ENCODE data around the gene KRTAP4-9. TPM values are rescaled to one million over a fixed set of nuclear protein-coding genes. Genes with fewer than 3 reads are reported as not detected.

KRTAP4-9 gene
- total RNA-seq, 1 experiment from 2014 or later = not detected

GRCh38 chr17:41082626-41083025 lies 22.6 kb upstream of the KRTAP4-9 start:
- Histone ChIP-seq H3K9ac (ENCODE audit: low read length) (peak overlapping the region; percentile 20; the same call in 1 of the 2 replicates), H4K20me1 (ENCODE audit: insufficient read depth) (no peaks in the 10 kb centered on the region), H3K27ac (ENCODE audit: low read depth, low read length) (peak overlapping the region; percentile 67; the same call in 1 of the 2 replicates), H3K27me3 (ENCODE audit: insufficient read depth, low read length) (no peaks in the 10 kb centered on the region), H3K4me3 (replicated peaks in 1 of 2; ENCODE audit: low read depth in 1 of 2, low read length in 2 of 2) (peak overlapping the region in 1 of 2 experiments; percentile 14; a peak in 1 of 4 replicates), H3K4me2 (ENCODE audit: low read length) (peak overlapping the region; percentile 24), H3K9me2 (ENCODE audit: insufficient read depth) (no peaks in the 10 kb centered on the region), H3K36me3 (ENCODE audit: control insufficient read depth in 1 of 2, insufficient read depth in 2 of 2, low read length in 2 of 2) (peaks cover 0 to 38% of the 10 kb centered on the region in 2 experiments; a peak in 2 of 4 replicates), H3K79me2 (ENCODE audit: insufficient read depth, low read length) (peaks cover 58% of the 10 kb centered on the region), H3K4me1 (ENCODE audit: control insufficient read depth in 1 of 2, insufficient read depth in 2 of 2, low read length in 2 of 2) (peaks cover 20 to 57% of the 10 kb centered on the region in 2 experiments), H2AFZ (ENCODE audit: low read depth, low read length, poor library complexity, severe bottlenecking) (no peak overlapping the region), H3K9me3 (ENCODE audit: control insufficient read depth in 1 of 2, insufficient read depth in 1 of 2, low read depth in 1 of 2, low read length in 2 of 2) (no peaks in the 10 kb centered on the region)
- ATAC-seq (no peak), DNase-seq (ENCODE audit: low read depth, low spot score) (no peak)
- intact Hi-C loops (cut with micrococcal nuclease) = no loop called here
- CTCF ChIA-PET = no interaction called here
- TSS peak; percentile 49 for BruUV-seq (replicated peaks)
- no peak for TF ChIP-seq CBX3 (IDR thresholded peaks at IDR 0.05; ENCODE audit: low read depth)
- TF ChIP-seq CTCF (IDR thresholded peaks at IDR 0.05 in 2 of 3, conservative IDR thresholded peaks at IDR 0.05 in 1 of 3; ENCODE audit: borderline replicate concordance in 1 of 3, insufficient read depth in 1 of 3, low read depth in 2 of 3, low read length in 2 of 3) = no peak
- TF ChIP-seq SRF (IDR thresholded peaks at IDR 0.05; ENCODE audit: low read depth) = no peak
- TF ChIP-seq FOSL1 (IDR thresholded peaks at IDR 0.05; ENCODE audit: low read depth) = no peak
- TF ChIP-seq ZBTB33 (IDR thresholded peaks at IDR 0.05; ENCODE audit: extremely low read depth, insufficient replicate concordance, low read length) = no peak
- no peak for TF ChIP-seq YY1 (IDR thresholded peaks at IDR 0.05; ENCODE audit: extremely low read depth, insufficient replicate concordance, low read depth, low read length)
- TF ChIP-seq ELF1 (IDR thresholded peaks at IDR 0.05; ENCODE audit: borderline replicate concordance, low read depth) = no peak
- no peak for TF ChIP-seq EGR1 (IDR thresholded peaks at IDR 0.05; ENCODE audit: low read depth)
- TF ChIP-seq ATF3 (IDR thresholded peaks at IDR 0.05) = no peak
- no peak for TF ChIP-seq ZNF274 (IDR thresholded peaks at IDR 0.05; ENCODE audit: low read depth, low read length)
- TF ChIP-seq JUND (IDR thresholded peaks at IDR 0.05) = no peak
- TF ChIP-seq TCF7L2 (IDR thresholded peaks at IDR 0.05; ENCODE audit: borderline replicate concordance, extremely low read depth, insufficient read depth, insufficient read length) = no peak
- no peak for TF ChIP-seq EZH2phosphoT487 (IDR thresholded peaks at IDR 0.05; ENCODE audit: borderline replicate concordance)
- TF ChIP-seq POLR2A (IDR thresholded peaks at IDR 0.05; ENCODE audit: borderline replicate concordance, extremely low read depth, insufficient read depth, insufficient read length) = no peak
- TF ChIP-seq CEBPB (IDR thresholded peaks at IDR 0.05; ENCODE audit: low read depth) = no peak
- no peak for TF ChIP-seq POLR2AphosphoS5 (IDR thresholded peaks at IDR 0.05; ENCODE audit: low read depth, low read length)
- no peak for TF ChIP-seq ZFX (IDR thresholded peaks at IDR 0.05)
- TF ChIP-seq REST (IDR thresholded peaks at IDR 0.05; ENCODE audit: low read depth) = no peak
- no peak for TF ChIP-seq RAD21 (IDR thresholded peaks at IDR 0.05; ENCODE audit: low read depth)
- RAD21 ChIA-PET (ENCODE audit: low non-redundant PET in 1 of 2, low total read pairs in 2 of 2, uncharacterized antibody in 2 of 2, unreplicated experiment in 2 of 2) = no interaction called here
- POLR2A ChIA-PET = no interaction called here
